ENCODE measurements around the gene RDH16.
"Not testable (repeated sequence)": the region's sequence is repeated elsewhere in the genome, so short reads cannot be mapped to it uniquely, and the experiment has no call there.

RDH16 gene

GRCh38 chr12:56988207-56988739, 30.9 kb upstream of the RDH16 start:
- no peak for DNase-seq

DNA sequence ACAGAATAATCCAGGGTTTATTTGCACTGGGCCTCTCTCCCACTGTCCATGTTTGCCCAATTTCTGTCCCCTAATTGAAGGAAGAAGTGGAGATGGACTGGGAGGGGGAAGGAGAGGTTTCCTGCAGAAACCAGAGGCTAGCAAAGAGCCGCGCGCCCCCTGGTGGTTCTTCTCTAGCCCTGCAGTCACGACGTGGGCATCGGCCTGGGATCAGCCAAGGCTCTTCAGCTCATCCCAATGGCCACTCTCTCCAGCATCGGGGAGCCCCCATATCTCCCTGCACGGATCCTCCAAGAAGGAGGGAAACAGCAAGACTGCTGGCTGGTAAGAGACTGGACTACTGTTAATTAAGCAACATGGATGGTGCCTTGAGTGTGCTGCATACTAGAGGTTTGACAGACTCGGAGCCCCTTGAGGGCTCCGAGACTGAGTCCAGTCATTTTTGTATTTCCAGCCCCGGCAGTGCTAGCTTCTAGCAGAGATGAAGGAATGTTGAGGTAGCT, 30.2 kb upstream of the RDH16 start:
- peak; percentile 38 for DNase-seq

DNA sequence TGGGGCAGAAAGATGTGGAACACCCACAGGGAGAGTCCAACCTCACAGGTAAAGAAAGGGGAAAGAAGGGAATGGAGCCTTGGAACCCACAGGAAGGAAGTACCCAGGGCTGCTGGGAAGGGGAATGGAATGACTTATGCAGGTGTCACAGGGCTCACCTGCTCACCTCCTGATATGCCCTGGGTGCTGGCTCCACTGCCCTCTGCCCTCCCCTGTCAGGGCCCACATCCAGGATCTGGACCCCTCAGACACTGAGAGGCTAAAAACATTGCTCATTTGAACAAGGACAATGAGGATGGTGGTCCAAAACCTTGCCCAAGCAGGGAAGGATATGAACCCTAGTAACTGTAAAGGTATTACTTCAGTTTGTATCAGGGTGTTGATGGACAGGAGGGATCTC, 29.6 kb upstream of the RDH16 start:
- DNase-seq: no peak

- DNase-seq: not testable (repeated sequence)
These were observed 28.3 kb upstream of the RDH16 start for GRCh38 chr12:56985714-56986113.

DNA sequence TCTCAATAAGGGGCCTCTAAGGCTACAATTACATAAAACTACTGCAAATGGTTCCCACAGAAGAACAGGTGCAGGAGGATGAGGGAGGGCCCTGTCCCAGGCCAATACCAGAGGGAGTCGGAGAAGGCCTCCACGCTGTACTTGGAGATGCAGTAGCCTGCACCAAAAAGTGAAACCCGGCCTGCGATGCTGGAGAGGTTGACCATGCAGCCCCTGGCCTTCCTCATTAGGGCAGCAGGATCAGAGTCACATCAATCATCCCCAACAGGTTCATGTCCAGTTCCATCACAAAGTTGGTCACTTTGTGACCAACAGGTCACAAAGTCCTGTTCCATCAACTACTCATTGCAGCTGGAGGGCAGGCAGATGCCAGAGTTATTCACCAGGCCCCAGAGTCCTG, 26.0 kb upstream of the RDH16 start:
- no peak for DNase-seq

- not testable (repeated sequence) for DNase-seq
These were observed 25.3 kb upstream of the RDH16 start for GRCh38 chr12:56982578-56983236.

- no peak for DNase-seq
These were observed 23.6 kb upstream of the RDH16 start for GRCh38 chr12:56980941-56981530.

GRCh38 chr12:56980268-56980667, 22.9 kb upstream of the RDH16 start:
- no peak for DNase-seq

GRCh38 chr12:56979628-56980027, 22.2 kb upstream of the RDH16 start:
- DNase-seq: no peak

DNA sequence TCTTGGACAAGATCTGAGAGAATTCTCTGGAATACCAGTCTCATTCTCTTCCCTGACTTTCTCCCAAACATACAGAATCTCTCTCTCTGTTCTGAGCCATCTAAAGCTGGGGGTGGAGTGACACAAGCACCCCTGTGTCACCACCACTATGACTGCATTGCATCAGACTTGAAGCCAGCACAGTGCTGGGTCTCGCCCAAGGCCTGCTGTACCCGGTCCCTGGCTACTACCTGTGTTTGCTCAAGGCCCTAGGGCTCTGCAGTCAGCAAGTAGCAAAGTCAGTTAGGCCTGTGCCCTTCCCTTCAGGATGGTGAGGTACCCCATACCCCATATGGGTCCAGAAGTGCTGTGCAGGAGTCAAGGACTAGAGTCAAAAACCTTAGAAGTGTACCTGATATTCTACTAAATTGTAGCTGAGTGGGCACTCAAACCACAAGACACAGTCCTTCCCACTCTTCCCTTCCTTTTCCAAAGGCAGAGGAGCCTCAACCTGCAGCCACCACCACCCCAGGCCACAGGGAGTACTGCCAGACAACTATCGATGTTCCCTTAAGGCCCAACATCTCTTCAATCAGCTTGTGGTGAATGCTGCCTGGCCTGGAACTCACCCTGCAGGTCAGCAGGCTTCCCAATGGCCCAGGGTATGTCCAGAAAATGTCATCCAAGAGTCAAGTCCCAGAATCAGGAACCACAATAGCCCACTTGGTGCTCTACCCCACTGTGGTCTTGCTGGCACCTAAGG, 21.2 kb upstream of the RDH16 start:
- no peak for DNase-seq

DNA sequence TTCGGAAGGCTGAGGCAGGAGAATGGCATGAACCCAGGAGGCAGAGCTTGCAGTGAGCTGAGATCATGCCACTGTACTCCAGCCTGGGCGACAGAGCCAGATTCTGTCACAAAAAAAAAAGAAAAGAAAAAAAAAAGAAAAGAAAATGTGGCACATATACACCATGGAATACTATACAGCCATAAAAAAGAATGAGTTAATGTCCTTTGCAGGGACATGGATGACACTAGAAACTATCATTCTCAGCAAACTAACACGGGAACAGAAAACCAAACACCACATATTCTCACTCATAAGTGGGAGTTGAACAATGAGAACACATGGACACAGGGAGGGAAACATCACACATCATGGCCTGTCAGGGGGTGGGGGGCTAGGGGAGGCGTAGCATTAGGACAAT, 20.0 kb upstream of the RDH16 start:
- DNase-seq: not testable (repeated sequence)

GRCh38 chr12:56974224-56974623, 16.8 kb upstream of the RDH16 start:
- not testable (repeated sequence) for DNase-seq

- DNase-seq: not testable (repeated sequence)
These were observed 11.5 kb upstream of the RDH16 start for GRCh38 chr12:56968910-56969309.

GRCh38 chr12:56965997-56966642, 8.7 kb upstream of the RDH16 start:
- DNase-seq: not testable (repeated sequence)

DNA sequence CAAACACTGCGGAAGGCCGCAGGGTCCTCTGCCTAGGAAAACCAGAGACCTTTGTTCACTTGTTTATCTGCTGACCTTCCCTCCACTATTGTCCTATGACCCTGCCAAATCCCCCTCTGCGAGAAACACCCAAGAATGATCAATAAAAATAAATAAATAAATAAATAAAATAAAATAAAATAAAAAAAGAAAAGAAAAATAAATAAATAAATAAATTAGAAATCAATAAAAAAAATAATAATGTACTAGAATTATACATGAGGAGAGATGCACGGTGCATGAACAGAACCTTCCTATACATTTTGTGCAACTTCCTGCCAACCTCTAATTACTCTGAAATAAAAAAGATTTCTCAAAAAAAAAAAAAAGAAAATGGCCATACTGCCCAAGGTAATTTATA, 7.7 kb upstream of the RDH16 start:
- not testable (repeated sequence) for DNase-seq

DNA sequence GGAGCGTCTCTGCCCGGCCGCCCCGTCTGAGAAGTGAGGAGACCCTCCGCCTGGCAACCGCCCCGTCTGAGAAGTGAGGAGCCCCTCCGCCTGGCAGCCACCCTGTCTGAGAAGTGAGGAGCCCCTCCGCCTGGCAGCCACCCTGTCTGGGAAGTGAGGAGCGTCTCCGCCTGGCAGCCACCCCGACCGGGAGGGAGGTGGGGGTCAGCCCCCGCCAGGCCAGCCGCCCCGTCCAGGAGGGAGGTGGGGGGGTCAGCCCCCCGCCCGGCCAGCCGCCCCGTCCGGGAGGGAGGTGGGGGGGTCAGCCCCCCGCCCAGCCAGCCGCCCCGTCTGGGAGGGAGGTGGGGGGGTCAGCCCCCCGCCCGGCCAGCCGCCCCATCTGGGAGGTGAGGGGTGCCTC, 6.1 kb upstream of the RDH16 start:
- DNase-seq: not testable (repeated sequence)

- DNase-seq: not testable (repeated sequence)
These were observed 4.8 kb upstream of the RDH16 start for GRCh38 chr12:56962247-56962646.

DNA sequence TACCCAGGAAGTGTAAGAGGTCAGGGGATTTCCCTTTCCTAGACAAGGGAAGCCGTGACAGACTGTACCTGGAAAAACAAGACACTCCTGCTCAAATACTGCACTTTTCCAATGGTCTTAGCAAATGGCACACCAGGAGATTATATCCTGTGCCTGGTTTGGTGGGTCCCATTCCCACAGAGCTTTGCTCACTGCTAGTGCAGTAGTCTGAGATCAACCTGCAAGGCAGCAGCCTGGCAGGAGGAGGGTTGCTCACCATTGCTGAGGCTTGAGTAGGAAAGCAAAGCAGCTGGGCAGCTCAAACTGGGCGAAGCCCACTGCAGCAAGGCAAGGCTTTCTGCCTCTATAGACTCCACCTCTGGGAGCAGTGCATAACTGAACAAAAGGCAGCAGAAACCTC, 1.0 kb upstream of the RDH16 start:
- no peak for DNase-seq

DNA sequence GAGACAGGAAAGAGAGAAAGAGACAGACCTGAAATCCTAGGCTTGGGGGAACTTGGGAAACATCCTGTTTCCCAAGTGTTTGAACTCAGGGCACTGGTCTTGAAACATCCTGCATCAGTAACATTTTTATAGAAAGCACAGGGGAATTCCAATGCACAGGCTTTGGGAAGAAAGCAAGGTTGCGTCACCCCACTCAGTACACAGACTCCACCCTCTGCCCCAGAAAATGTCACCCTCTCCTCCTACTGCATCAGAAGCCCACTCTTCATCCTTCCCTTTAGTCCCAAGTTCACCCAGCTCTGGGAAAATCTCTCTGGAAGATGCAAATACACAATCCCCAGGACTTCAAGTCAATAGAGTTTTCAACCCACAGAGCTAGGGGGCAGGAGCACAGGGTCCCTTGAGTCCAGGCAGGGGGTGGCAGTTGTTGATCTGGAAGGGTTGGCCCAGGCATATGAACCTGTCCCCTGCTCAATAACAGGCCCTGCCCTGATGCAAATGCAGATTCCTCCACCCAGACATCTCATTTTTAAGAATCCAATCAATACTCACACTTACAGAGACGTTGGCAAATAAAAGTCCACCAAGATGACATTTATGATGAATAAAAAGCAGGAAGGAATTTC, 1.7 kb downstream of the RDH16 start:
- no peak for DNase-seq

- DNase-seq: no peak
These were observed 2.5 kb downstream of the RDH16 start for GRCh38 chr12:56954958-56955355.

DNA sequence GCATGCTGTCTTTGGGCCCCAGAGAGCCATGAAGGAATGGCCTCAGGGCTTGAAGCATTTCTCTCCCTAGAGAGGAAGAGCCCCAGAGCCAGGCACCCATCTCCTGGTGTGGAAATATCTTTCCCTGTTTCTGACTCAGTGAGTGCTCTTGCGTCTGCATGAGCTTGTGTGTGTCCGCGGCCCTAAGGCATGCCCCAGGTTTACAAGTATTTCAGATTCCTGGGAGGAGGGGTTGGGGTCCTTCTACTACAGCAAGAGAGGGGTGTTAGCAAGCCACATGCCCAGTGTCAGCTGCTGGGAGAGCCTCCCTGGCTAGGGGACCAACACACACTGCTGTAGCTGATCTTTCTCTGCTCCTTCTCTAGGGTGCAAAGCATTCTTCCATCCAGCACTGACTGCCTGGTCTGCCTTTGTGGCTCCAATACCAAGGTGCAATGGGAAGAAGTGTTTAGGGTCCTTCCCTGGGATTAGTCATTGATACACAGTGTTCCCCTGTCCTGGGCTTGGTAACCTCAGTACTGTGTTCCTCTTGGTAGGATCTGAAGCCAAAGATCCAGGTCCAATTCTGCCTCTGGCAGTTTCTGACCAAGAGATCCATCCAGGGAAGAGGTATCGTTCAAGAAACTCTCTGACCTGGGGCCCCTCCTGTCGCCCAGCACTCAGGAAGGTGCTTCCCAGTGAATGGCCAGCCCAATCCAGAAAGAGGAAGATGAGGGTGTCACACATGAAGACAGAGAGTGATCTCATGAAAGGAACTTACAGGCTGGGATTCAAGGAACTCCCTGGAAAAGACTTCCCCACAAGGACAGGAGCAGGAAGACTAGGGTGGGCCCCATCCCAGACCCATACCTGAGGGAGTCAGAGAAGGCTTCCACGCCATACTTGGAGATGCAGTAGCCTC, 3.1 kb downstream of the RDH16 start:
- no peak for DNase-seq

DNA sequence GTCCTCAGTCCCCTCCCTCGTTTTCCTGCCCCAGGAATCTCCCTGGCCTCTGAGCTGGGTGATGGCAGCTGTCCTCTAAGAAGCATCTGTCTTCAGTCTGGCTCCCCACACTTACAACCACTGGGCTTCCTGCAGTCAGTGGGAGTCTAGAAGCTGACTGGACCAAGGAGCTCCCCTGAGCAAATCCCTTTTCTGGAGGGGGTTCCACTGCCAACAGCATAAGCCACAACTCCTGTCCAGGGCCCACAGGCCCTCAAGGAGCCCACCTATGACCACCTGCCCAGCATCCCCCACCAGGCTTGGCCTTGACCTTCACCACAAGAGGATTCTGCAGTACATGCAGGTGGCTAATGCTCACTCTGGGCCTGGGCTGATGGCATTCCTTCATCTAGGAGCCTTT, 4.1 kb downstream of the RDH16 start:
- DNase-seq: no peak

All from NCI-H1694 treated with DMSO at 0.1 percent for 48 hours (cell line).